ENCODE results near the gene UBAP1.
"Not testable (repeated sequence)": the region's sequence is repeated elsewhere in the genome, so short reads cannot be mapped to it uniquely, and the experiment has no call there.

Gene UBAP1

DNA sequence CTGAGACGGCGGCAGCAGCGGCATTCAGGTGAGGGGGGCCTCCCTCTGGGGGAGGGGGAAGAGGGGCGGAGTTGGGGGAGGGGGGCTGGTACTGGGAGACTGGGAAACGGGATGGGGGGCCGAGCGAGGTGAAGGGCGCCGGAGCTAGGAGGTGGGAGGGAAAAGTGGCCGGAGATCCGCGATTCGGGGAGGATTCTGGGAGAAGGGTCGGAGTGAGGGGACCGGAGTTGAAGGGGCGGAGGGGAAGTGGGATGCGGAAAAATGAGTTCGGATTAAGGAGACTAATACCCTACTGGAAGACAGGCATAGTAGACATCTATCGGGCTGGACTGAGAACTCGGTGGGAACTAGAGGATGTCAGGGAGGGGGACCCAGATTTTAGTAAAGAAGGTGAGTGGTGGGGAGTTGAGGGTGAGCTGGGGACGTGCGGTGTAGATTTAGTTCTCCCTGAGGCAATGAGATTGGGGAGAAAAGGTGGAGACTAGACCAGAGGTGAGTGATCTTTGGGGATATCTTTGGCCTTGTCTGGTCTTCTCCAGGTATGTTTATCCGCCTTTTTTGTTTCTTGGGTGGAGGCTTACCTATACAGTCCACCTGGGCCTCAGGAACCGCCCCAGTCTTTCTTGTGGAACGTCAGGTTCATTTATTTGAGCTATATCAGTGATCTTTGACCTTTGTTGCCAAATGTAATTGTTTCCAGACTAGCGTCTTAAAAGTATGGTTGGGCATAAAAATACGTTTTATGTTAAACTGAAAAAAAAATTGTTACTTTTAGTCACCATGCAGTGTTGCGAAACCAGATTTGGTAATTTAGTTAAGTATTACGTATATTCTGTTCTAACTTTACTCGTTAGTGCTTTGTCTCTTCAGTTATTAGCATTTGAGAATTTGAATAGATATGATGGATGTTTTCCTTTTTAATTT lies 632 bp downstream of the UBAP1 start:
- no peak for DNase-seq (ENCODE audit: low read depth)

DNA sequence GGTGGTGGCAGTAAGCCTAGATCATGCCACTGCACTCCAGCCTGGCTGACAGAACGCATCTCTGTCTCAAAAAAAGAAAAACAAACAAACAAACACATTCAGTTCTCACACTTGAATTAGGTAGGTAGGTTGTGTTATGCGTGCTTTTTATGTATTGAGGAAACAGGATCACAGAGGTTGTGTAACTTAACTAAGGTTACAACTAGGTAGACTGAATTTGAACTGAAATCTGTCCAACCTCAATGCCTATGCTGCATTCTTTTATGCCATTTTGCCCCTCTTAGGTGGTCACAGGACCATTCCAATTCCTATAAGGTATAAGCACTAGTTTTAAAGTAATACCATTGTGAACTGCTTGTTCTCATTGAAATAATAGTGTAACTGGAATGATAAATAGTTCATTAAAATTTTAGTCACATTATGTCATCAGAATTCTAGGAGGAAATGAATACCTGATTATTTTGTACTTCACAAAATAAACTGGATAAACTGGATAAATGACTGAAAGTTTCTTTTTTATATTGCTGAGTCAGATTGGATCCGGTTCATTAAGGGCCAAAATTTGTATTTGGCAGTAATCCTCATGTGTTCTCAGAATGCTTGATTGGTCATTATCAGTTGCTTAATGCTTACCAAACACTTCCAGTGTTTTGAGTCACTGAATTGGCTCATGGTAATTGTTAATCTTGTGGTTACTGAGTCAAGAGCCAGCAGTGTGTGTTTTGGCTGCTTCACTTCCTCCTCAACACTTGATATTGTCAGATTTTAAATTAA lies 7.1 kb downstream of the UBAP1 start:
- no peak for DNase-seq (ENCODE audit: low read depth)

DNA sequence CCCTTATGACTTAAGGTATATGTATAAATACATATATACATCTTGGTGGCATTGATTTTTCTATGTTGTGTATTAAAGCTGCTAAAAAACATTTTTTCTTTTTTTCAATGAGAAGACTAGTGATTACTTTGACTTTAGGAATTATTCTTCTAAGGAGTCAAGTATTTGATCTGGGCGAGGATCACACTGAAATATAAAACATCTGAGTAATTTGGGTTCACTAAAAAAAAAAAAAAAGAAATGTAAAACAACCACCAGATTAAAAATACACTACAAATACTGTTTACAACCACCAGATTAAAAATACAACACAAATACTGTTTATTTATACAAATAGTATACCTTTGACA lies 9.0 kb downstream of the UBAP1 start:
- DNase-seq (ENCODE audit: low read depth), result no peak

DNA sequence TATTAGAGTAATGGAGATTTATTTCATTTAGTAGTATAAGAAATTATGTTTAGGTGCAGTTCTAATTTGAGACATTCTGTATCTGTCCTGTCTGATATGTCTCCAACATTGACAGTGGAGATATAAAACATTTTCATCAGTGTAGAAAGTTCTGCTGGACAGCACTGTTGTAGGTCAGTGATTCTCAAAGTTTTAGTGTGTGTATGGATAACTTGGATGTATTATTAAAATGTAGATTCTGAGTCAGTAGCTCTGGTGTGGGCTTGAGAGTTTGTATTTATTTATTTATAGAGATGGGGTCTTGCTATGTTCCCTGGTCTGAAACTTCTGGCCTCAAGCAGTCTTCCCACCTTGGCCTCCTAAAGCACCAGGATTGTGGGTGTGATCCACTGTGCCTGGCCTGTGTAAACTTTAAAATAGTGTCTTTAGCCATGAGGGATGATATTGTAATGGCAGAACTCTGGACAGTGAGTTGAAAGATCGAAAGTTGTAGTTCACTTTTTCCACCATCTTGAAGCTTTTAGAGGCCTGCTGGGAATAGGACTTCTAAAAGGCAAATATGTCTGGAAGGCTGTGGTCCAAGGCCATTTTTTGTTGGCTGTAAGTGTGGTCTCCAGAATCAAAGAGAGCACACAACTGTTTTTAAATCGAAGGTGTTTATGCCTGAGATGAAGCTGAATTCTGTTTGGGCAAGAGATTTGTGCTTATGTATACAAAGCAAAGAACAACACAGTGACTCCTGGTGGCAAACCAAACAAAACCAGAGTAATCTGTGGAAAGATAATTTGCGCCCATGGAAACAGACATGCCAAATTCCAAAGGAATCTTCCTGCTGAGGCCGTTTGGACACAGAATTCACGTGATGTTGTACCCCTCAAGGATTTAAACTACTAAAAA lies 12.4 kb downstream of the UBAP1 start:
- no peak for DNase-seq (ENCODE audit: low read depth)

DNA sequence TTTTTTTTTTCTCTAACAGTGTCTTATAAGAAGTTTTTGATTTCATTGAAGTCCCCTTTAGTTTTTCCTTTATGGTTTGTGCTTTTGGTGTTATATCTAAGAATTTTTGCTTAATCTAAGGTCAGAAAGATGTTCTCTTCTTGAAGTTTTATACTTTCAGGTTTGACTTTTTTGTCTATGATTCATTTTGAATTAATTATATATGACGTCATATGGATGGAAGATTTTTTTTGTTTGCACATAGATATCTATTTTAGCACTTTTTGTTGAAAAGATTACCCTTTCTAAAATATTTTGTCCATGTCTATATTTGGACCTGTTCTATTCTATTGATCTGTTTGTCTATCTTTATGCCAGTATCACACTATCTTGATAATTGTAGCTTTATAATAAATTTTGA lies 16.3 kb downstream of the UBAP1 start:
- no peak for DNase-seq (ENCODE audit: low read depth)

DNA sequence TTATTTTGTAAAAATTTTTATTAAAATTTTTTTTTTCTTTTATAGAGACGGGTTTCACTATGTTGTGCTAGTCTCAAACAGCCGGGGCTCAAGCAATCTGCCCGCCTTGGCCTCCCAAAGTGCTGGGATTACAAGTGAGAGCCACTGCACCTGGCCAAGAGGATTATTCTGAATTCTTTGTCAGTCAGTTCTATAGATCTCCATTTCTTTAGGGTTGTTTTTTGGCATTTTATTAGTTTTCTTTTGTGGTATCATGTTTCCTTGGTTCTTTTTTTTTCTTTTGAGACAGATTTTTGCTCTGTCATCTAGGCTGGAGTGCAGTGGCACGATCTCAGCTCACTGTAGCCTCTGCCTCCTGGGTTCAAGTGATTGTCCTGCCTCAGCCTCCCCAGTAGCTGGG lies 18.4 kb downstream of the UBAP1 start:
- not testable (repeated sequence) for DNase-seq (ENCODE audit: low read depth)

DNA sequence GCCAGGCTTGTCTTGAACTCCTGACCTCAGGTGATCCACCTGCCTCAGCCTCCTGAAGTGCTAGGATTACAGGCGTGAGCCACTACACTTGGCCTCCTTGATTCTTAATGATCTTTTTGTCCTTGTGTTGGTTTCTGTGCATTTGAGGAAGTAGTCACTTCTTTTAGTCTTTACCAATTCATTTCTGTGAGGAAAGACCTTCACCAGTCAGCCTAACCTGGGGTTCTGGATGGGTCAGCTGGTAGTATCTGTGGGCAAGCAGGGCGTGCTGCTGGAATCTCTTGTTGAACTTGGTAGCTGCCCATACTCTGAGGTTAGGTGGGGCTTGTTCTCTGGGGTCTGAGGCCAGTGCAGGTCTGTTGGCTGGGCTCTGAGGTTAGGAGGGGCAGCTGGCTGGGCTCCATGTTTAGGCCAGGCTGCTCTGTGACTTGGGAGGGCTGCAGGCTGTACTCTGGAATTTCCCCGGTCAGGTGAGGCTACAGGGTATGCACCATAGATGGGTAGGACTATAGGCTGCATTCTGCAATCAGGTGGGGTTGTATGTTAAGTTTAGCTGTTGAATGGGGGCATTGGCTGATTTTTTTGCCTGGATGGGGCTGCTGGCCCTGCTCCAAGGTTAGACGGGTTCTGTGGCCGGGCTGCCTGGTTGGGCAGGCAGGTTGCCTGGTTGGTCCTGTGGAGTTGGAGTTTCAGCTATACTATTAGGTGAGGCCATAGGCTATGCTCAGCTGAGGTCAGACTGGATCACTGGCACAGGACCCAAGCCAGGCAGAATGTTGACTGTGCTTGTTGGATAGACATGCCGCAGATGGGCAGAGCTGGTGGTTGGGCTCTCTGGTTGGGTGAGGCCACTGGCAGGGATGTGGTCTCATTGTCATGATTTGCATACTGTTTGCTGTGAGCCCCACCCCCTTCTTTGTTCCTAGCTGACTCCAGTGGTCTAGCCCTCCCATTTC lies 19.2 kb downstream of the UBAP1 start:
- DNase-seq (ENCODE audit: low read depth), result no peak

DNA sequence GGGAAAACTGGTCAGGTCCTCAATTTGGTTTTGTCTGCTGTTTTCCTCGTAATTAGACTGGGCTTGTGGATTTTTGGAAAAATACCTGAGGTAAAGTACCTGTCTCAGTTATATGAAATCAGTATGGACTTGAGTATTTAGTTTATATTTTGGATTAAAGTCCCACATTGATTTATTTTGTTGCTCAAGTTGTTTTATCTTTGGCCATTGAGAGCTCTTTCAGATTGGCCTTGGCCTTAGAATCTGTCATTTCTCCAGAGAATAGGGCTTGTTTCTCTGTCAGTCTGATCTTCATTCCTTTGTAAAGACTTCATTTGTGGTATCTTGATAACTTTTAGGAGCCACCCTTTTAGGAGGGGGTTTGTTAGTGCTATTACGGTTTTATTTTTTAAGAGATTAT lies 21.2 kb downstream of the UBAP1 start:
- DNase-seq (ENCODE audit: low read depth), result no peak

DNA sequence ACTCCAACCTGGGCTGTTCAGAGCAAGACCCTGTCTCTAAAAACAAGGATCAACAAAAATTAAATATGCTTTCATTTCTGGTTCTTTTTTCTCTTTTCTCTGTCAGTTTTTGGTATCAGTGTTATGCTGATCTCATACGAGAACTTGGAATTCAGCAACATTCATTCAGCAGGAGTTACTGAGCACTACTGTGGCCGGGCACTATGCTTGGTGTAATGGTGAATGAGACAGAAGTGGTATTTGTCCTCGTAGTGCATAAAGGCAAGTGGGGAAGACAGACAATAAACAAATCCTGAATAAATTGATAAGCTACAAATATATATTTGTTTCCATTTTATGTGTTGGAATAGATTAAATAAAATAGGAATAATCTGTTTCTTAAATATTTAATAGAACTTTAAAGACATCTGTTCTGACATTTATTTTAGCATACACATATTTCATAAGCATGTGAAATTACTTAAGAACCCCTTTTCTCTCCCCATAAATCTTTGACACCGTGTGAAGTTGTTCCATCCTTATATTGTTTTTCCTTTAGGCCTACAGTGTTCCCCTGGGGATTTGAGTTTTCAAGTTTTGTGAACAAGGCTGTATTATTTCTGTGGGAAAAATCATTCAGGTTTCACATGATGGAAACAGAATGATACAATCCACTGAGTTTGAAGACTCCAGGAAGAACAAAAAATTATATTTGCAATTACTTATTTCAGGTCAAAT lies 24.6 kb downstream of the UBAP1 start:
- DNase-seq (ENCODE audit: low read depth), result no peak

DNA sequence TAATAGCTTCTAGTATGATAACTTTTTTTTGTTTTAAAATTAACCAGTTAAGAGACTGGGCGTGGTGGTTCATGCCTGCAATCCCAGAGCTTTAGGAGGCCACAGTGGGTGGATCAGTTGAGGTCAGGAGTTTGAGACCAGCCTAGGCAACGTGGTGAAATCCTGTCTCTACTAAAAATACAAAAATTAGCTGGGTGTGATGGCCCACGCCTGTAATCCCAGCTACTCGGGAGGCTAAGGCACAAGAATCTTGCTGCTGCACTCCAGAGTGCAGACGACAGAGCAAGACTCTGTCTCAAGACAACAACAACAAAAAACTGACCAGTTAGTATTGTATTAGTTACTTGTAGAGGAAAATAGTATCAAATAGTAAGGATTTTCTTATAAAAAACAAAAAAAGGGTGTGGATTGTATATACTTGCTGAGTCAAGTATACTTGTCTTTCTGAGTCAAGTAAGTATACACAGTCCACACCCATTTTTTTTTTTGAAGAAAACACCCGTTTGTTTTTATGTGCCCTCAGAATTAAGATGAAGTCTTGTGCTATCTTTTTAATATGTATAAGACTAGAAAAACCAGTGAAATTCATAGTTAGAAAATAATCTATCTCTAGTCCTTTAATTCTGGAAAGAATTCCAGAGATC lies 25.3 kb downstream of the UBAP1 start:
- no peak for DNase-seq (ENCODE audit: low read depth)

DNA sequence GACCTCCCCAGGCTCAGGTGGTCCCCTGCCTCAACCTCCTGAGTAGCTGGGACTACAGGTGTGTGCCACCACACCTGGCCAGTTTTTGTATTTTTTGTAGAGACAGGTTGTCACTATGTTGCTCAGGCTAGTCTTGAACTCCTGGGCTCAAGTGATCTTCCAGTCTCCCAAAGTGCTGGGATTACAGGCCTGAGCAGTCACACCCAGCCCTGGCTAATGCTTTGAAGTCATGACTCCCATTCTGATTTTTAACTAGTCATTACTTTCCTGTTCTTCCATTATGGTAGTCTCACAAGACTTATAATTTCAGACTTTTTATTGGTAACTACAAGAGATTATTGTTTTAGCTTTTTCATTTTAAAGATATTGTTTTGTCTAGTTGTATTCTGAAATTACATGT lies 26.3 kb downstream of the UBAP1 start:
- no peak for DNase-seq (ENCODE audit: low read depth)

DNA sequence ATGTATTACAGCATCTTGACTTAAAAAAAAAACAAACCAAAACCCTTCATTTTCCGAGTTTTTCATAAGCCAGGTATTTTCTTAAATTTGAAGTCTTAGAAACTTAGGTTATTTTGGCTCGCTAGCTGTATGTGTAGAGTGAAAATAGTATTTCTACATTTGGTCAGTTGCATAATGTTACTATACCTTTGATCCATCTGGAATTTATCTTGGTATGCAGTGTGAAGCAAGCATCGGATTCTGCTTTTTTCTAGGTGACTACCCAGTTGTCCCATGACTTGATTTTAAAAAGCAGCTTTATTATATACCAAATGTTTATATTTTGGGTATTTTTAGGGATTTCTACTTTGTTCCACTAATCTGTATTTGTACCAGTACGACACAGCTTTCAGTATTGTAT lies 27.7 kb downstream of the UBAP1 start:
- no peak for DNase-seq (ENCODE audit: low read depth)

DNA sequence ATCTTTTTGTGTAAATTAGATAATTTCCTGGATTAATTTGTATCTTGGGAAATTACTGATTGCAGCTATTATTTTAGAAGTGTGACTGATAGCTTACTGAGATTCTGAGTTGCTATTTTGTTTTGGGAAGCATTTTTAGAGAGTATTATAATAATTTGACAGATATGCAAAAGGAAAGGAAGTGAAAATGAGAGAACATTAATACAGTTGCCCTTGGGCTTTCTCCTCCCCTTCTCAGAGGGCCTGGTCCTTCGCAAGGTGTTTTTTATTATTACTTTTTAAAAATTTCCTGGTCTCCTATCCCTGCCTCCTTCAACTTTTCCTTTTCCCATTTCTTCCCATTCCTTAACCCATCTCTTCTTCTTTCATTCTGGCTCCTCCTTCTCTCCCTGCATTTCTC lies 32.6 kb downstream of the UBAP1 start:
- DNase-seq (ENCODE audit: low read depth), result no peak

DNA sequence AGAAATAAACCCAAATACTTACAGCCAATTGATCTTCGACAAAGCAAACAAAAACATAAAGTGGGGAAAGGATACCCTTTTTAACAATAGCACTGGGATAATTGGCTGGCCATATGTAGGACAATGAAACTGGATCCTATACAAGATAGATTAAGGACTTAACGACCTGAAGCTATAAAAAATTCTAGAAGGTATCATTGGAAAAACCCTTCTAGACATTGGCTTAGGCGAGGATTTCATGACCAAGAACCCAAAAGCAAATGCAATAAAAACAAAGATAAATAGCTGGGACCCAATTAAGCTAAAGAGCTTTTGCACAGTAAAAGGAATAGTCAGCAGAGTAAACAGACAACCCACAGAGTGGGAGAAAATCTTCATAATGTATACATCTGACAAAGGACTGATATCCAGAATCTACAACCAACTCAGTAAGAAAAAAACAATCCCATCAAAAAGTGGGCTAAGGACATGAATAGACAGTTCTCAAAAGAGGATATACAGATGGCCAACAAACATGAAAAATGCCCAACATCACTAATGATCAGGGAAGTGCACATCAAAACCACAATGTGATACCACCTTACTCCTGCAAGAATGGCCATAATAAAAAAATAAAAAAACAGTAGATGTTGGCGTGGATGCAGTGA lies 35.6 kb downstream of the UBAP1 start:
- not testable (repeated sequence) for DNase-seq (ENCODE audit: low read depth)

DNA sequence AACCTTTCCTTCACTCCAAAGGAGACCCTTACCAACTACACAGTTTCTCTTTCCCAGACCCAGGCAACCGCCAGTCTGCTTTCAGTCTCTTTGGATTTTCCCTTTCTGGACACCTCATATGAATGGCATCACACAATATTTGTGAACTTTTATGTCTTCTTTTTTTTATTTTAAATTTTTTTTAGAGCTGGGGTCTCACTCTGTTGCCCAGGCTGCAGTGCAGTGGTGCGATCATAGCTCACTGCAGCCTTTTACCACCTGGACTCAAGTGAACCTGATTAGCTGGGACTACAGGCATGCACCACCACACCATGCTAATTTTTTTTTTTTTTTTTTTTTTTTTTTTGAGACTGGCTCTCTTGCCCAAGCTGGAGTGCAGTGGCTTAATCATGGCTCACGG lies 37.5 kb downstream of the UBAP1 start:
- no peak for DNase-seq (ENCODE audit: low read depth)

DNA sequence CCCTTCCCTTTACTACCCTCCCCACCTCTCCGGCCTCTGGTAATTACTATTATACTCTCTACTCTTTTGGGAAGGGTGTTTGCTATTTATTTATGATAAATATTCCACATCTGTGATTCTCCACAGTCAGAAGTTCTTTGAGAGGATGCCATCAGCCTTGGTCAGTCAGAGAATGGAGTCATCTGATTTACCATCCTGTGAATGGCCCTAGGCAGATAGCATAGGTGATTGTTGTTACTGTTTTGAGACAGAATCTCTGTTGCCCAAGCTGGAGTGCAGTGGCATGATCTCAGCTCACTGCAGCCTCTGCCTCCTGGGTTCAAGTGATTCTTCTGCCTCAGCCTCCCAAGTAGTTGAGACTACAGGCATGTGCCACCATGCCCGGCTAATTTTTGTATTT lies 38.2 kb downstream of the UBAP1 start:
- DNase-seq (ENCODE audit: low read depth), result not testable (repeated sequence)

DNA sequence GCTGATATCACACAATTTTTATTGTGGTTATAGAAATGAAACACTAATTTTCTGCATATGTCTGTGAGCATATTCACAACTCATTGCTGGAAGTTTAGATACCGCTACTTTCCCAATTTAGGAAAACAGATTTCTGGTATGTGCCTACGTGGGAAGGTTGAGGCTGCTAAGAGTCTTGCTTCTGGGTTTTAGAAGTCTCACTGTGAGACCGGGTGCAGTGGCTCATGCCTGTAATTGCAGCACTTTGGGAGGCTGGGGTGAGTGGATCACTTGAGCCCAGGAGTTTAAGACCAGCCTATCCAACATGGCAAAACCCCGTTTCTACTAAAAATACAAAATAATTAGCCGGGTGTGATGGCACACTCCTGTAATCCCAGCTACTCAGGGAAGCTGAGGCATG lies 39.6 kb downstream of the UBAP1 start:
- no peak for DNase-seq (ENCODE audit: low read depth)

DNA sequence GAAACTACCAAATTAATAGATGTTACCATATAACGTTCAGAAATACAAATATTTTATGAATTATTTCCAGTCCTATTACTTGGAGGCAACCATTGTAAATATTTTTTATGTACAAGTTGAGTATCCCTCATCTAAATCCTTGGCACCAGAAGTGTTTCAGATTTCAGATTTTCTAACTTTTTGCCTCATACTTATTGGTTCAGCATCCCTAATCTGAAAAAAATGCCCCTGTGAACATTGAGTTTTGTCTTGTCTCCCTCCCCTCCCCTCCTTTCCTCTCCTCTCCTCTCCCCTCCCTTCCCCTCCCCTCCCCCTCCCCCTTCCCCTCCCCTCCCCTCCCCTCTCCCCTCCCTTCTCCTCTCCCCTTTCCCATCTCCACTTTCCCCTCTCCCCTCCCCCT lies 40.6 kb downstream of the UBAP1 start:
- DNase-seq (ENCODE audit: low read depth), result no peak

DNA sequence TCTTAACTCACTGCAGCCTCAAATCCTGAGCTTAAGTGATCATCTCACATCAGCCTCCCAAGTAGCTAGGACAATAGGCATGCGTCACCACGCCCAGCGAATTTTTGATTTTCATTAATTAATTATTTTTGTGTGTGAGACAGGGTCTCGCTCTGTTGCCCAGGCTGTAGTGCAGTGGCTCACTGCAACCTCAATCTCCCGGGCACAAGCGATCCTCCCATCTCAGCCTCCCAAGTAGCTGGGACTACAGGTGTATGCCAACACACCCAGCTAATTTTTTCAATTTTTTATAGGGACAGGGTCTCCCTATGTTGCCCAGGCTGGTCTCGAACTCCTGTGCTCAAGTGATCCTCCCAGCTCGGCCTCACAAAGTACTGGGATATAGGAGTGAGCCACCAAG lies 41.4 kb downstream of the UBAP1 start:
- DNase-seq (ENCODE audit: low read depth), result no peak

DNA sequence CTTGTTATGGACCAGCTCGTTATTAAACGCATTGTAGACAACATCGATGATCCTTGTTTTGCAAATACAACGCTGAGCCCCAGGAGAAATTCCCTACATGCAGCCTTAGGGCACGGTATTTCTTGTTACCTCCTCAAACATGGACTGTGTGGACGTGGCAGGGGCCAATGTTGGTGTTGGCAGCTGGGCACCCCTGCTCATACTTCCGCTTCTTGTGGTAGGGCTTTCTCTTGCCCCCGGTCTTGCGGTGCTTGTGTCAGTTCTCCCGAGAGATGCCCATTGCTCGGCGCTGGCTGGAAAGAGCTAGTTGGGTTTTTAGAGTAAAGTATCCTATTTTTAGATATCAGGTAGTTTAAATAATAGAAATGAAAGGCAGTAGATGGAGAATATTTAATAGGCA lies 45.5 kb downstream of the UBAP1 start:
- no peak for DNase-seq (ENCODE audit: low read depth)

Data from stimulated activated CD8-positive, alpha-beta memory T cell treated with anti-CD3 and anti-CD28 coated beads, Interleukin-4, amount 100 ng/mL, for 24 hours (primary cell).